IPS DF 6.9 (cell line): ENCODE results near the gene TEX53.

Source experiments
- DNase-seq: peaks from one replicate; pipeline ENCODE4 v3.0.0-alpha.2; 2013; ENCODE audit warnings: low read depth, low spot score
- H3K27ac ChIP-seq: one replicate; pipeline ENCODE4 v1.5.1; 2013; ENCODE audit warnings: low read length, control low read depth
- H3K27me3 ChIP-seq: 2 replicates; pipeline ENCODE4 v1.6.1; 2013; ENCODE audit warnings: mild to moderate bottlenecking, low read length; ENCODE audit not compliant: control insufficient read depth, insufficient read depth
- H3K36me3 ChIP-seq: 2 replicates; pipeline ENCODE4 v1.6.1; 2013; ENCODE audit warnings: low read length; ENCODE audit not compliant: control insufficient read depth, insufficient read depth
- H3K4me1 ChIP-seq: 2 replicates; pipeline ENCODE4 v1.6.1; 2013; ENCODE audit warnings: low read length; ENCODE audit not compliant: control insufficient read depth, insufficient read depth
- H3K4me3 ChIP-seq: 2 replicates; pipeline ENCODE4 v1.5.1; 2013; ENCODE audit warnings: mild to moderate bottlenecking, low read length
- H3K9me3 ChIP-seq: 2 replicates; pipeline ENCODE4 v1.6.1; 2013; ENCODE audit warnings: low read length, inconsistent platforms; ENCODE audit not compliant: control insufficient read depth, insufficient read depth
- WGBS: extraction: QIAGEN DNeasy Blood & Tissue Kit; methylation state at CpG from one replicate; pipeline ENCODE4 v1.1.7; 2013; ENCODE audit warnings: mixed read lengths, missing lambda C conversion rate; ENCODE audit not compliant: insufficient read length, insufficient coverage; 5-methylcytosine and 5-hydroxymethylcytosine counted together

The TEX53 gene

DNA sequence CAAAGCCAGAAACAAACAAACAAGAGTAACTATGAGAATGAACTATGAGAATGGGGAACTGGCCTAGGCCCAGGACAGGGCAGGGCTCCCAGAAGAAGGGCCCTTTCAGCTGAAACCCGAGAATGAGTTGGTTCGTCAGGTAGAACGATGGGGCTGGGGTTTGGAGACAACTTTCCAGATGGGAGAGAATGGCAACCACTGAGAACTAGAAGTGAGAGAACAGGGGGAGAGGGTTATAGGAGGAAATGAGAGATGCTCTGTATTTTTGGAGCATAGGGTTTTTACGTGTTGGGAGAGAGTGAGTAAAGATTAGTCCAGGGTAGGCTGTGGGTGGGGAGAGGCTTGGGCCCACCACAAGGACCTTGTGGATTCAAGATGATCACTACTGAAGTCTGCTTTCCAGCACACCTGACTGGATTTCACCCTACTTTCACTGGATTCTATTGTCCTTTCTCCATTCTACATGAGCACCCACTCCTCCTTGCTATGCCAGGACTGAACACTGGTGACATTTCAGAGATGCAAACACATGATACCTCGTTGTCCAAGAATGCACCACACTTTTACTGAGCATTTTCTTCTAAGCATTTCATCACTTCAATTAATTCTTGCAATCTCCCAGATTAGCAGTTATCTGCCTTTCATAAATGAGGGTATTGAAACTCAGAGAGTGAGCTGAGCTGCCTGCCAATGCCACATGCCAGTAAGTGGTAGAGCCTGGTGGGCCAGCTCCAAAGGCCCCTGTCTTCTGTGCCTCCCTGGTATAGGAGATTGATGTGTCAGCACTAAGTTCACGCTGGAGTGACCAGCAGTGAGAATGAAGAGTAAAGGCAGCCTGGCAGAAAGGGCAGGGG, 49.7 kb downstream of the TEX53 start:
- H3K4me3 ChIP-seq, result no peak overlapping the region
- no peaks in the 10 kb centered on the region for H3K9me3 ChIP-seq
- no peaks in the 10 kb centered on the region for H3K36me3 ChIP-seq
- DNase-seq, result no peak
- 100% methylated on average over 1 of the region's 6 CpGs for WGBS
- H3K4me1 ChIP-seq, result peaks cover 5% of the 10 kb centered on the region; the same call in 1 of the 2 replicates
- no peak overlapping the region for H3K27ac ChIP-seq
- H3K27me3 ChIP-seq, result peaks cover 2% of the 10 kb centered on the region; the same call in 1 of the 2 replicates

DNA sequence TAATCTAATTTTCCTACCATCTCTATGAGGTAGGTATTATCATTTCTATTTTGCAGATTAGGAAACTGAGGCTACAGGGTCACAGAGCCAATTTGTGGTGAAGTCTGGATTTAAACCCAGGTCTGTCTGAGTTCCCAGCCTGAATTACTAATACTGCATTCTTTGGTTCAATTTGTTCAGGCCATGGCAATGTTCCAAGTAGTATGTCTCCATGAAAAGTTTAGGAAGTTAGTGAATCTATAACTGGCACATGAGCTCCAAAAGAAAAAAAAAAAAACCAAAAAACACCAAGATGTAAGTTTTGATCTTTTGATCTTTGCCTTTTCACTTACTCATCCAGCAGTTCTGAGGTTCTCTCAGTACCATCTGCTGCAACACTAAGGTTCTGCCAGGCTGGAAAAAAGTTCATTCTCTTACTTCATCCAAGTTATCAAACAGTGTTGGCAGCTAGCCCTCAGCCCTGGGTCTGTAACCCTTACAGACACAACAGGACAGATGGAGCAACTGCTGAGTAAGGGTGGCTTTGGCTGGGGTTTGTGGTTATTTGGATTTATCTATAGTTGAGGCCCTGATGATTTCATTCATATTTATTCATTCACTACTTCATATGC, 50.9 kb downstream of the TEX53 start:
- Histone ChIP-seq H3K27ac (no peak overlapping the region), H3K36me3 (no peaks in the 10 kb centered on the region), H3K9me3 (no peaks in the 10 kb centered on the region), H3K4me3 (no peak overlapping the region), H3K27me3 (peaks cover 2% of the 10 kb centered on the region; the same call in 1 of the 2 replicates), H3K4me1 (peaks cover 1% of the 10 kb centered on the region; the same call in 1 of the 2 replicates)
- DNase-seq, result no peak
